Transverse colon (tissue), 3 donors: ENCODE measurements around the gene RARA.

Experiments
- CTCF ChIP-seq, 5 experiments: fragments of 200-600 bp in 3 of 5; fragments of 450-650 bp in 2 of 5; sonication (generic) in 3 of 5; IDR thresholded peaks; 1 replicate in 2 of 5; 2 replicates in 3 of 5; pipeline ENCODE4 v1.5.1; 2016 to 2017; ENCODE audit warnings: antibody characterized with exemption in 5 of 5, inconsistent platforms in 3 of 5, mild to moderate bottlenecking in 2 of 5, moderate library complexity in 1 of 5
- EP300 ChIP-seq: sonication (generic); formaldehyde crosslinking; IDR thresholded peaks from one replicate; pipeline ENCODE4 v1.6.1; 2017; ENCODE audit warnings: antibody characterized with exemption, low read depth
- POLR2A ChIP-seq: fragments of 450-650 bp; IDR thresholded peaks from one replicate; pipeline ENCODE4 v1.6.1; 2016; ENCODE audit warnings: antibody characterized with exemption, mild to moderate bottlenecking, moderate library complexity

- TF ChIP-seq CTCF (IDR thresholded peaks at IDR 0.05) = no peak
- no peak for TF ChIP-seq POLR2A
- TF ChIP-seq EP300 = no peak
These were observed 3.3 kb downstream of the RARA start for GRCh38 chr17:40312131-40312731.
